Liver (tissue), 9 donors: ENCODE data around the gene ATOH8. TPM values are rescaled to one million over a fixed set of nuclear protein-coding genes. Genes with fewer than 3 reads are reported as not detected.

Experiments used
- DNase-seq: peaks from one replicate; pipeline ENCODE4 v3.0.0-alpha.2; 2017; ENCODE audit warnings: low spot score
- H3K27ac ChIP-seq, 2 donors: one replicate each; pipeline ENCODE4 v1.7.0; 2013; ENCODE audit warnings: inconsistent platforms in 2 of 2, low read length in 2 of 2, control low read depth in 1 of 2, low read depth in 1 of 2, mild to moderate bottlenecking in 1 of 2
- H3K27me3 ChIP-seq, 4 donors: one replicate each; pipeline versions ENCODE4 v1.6.1 to v1.7.0; 2013; ENCODE audit warnings: low read length in 3 of 4, inconsistent platforms in 1 of 4, mild to moderate bottlenecking in 1 of 4, moderate library complexity in 1 of 4; ENCODE audit not compliant: control insufficient read depth in 4 of 4, insufficient read depth in 4 of 4
- H3K36me3 ChIP-seq, 4 donors: one replicate each; pipeline versions ENCODE4 v1.6.1 to v1.7.0; 2013; ENCODE audit warnings: low read length in 3 of 4, mild to moderate bottlenecking in 3 of 4, low read depth in 1 of 4, moderate library complexity in 1 of 4; ENCODE audit not compliant: control insufficient read depth in 4 of 4, insufficient read depth in 3 of 4
- H3K4me1 ChIP-seq, 4 donors: one replicate each; pipeline versions ENCODE4 v1.6.1 to v1.7.0; 2013; ENCODE audit warnings: low read length in 3 of 4, mild to moderate bottlenecking in 3 of 4, moderate library complexity in 1 of 4; ENCODE audit not compliant: control insufficient read depth in 4 of 4, insufficient read depth in 4 of 4
- H3K4me3 ChIP-seq, 3 donors: one replicate each; pipeline versions ENCODE4 v1.6.1 to v1.7.0; 2013; ENCODE audit warnings: low read length in 3 of 3, control low read depth in 1 of 3, low read depth in 1 of 3, mild to moderate bottlenecking in 1 of 3
- H3K9ac ChIP-seq, 2 donors: one replicate each; pipeline ENCODE4 v1.7.0; 2013; ENCODE audit warnings: low read length in 2 of 2, mild to moderate bottlenecking in 2 of 2, moderate library complexity in 2 of 2, control low read depth in 1 of 2, low read depth in 1 of 2
- H3K9me3 ChIP-seq, 4 donors: one replicate each; pipeline versions ENCODE4 v1.6.1 to v1.7.0; 2013; ENCODE audit warnings: low read length in 3 of 4; ENCODE audit not compliant: control insufficient read depth in 4 of 4
- EGR1 ChIP-seq, 2 donors: IDR thresholded peaks; 2 replicates each; pipeline ENCODE4 v1.6.1; 2016 to 2018; ENCODE audit warnings: antibody characterized with exemption in 2 of 2, low read depth in 2 of 2
- FOXA1 ChIP-seq: IDR thresholded peaks from 2 replicates; pipeline ENCODE4 v1.6.1; 2016; ENCODE audit warnings: antibody characterized with exemption
- FOXA2 ChIP-seq: IDR thresholded peaks from 2 replicates; pipeline ENCODE4 v1.6.1; 2016; ENCODE audit warnings: antibody characterized with exemption
- GABPA ChIP-seq, 2 donors: IDR thresholded peaks in 1 of 2; conservative IDR thresholded peaks in 1 of 2; 2 replicates each; pipeline ENCODE4 v1.6.1; 2016; ENCODE audit warnings: antibody characterized with exemption in 2 of 2, mild to moderate bottlenecking in 1 of 2, moderate library complexity in 1 of 2
- HNF4A ChIP-seq, 2 donors: conservative IDR thresholded peaks; 2 replicates each; pipeline ENCODE4 v1.6.1; 2016; ENCODE audit warnings: antibody characterized with exemption in 2 of 2, mild to moderate bottlenecking in 2 of 2
- HNF4G ChIP-seq: IDR thresholded peaks from 2 replicates; pipeline ENCODE4 v1.6.1; 2016; ENCODE audit warnings: antibody characterized with exemption
- JUND ChIP-seq, 2 donors: IDR thresholded peaks; 2 replicates each; pipeline ENCODE4 v1.6.1; 2016; ENCODE audit warnings: antibody characterized with exemption in 2 of 2
- NR2F2 ChIP-seq: IDR thresholded peaks from 2 replicates; pipeline ENCODE4 v1.6.1; 2016; ENCODE audit warnings: antibody characterized with exemption
- RAD21 ChIP-seq, 2 donors: IDR thresholded peaks; 2 replicates each; pipeline ENCODE4 v1.6.1; 2016; ENCODE audit warnings: antibody characterized with exemption in 2 of 2, mild to moderate bottlenecking in 2 of 2
- RXRA ChIP-seq, 2 donors: IDR thresholded peaks; 2 replicates each; pipeline ENCODE4 v1.6.1; 2017 to 2018; ENCODE audit warnings: antibody characterized with exemption in 2 of 2, mild to moderate bottlenecking in 1 of 2
- SP1 ChIP-seq: IDR thresholded peaks from 2 replicates; pipeline ENCODE4 v1.6.1; 2018; ENCODE audit warnings: antibody characterized with exemption, mild to moderate bottlenecking
- TAF1 ChIP-seq: conservative IDR thresholded peaks from 2 replicates; pipeline ENCODE4 v1.6.1; 2016; ENCODE audit warnings: antibody characterized with exemption, mild to moderate bottlenecking
- YY1 ChIP-seq: IDR thresholded peaks from 2 replicates; pipeline ENCODE4 v1.6.1; 2016; ENCODE audit warnings: antibody characterized with exemption, mild to moderate bottlenecking
- WGBS: extraction: QIAGEN DNeasy Blood & Tissue Kit; methylation state at CpG from one replicate; pipeline ENCODE4 v1.1.7; 2013; 5-methylcytosine and 5-hydroxymethylcytosine counted together
- polyA plus RNA-seq, 2 donors: library from polyadenylated mRNA; stranded (reverse) in 1 of 2; unstranded in 1 of 2; fragments of 200-250 nt in 1 of 2; fragments of >200 nt in 1 of 2; fragmentation: Nextera tagmentation in 1 of 2; extraction: Ambion mirVana in 1 of 2; gene quantifications; one replicate each; pipeline versions ENCODE4 v1.2.1 to v1.2.3, GENCODE V29; 2013 to 2015
- total RNA-seq, 2 donors: library from RNA; depleted of rRNA; stranded (reverse); fragments of >200 nt; gene quantifications; one replicate each; pipeline ENCODE4 v1.2.3, GENCODE V29; 2014
- TF ChIP-seq, protein P1 (sequence below): IDR thresholded peaks from 2 replicates; pipeline ENCODE4 v1.6.1; 2016; ENCODE audit warnings: antibody characterized with exemption, mild to moderate bottlenecking
- TF ChIP-seq, protein P2 (sequence below): fragments of 150-350 bp; IDR thresholded peaks from 2 replicates; pipeline ENCODE4 v1.5.1; 2017; ENCODE audit warnings: improper control_type of control experiment, low read depth, low read length; ENCODE audit not compliant: missing input control
- TF ChIP-seq, protein P3 (sequence below): IDR thresholded peaks from 2 replicates; pipeline ENCODE4 v1.6.1; 2016; ENCODE audit warnings: antibody characterized with exemption
- TF ChIP-seq, protein P4 (sequence below): IDR thresholded peaks from 2 replicates; pipeline ENCODE4 v1.6.1; 2016; ENCODE audit warnings: antibody characterized with exemption
- TF ChIP-seq, protein P5 (sequence below): IDR thresholded peaks from 2 replicates; pipeline ENCODE4 v1.6.1; 2016; ENCODE audit warnings: antibody characterized with exemption
- donor health status: healthy.
- donor health status: healthy.
- donor health status: healthy.
- donor health status: healthy.
- donor health status: healthy.

The ATOH8 gene
- total and polyA plus RNA-seq, 4 donors, result 0.33 to 37.7 (median 26.8) TPM

DNA sequence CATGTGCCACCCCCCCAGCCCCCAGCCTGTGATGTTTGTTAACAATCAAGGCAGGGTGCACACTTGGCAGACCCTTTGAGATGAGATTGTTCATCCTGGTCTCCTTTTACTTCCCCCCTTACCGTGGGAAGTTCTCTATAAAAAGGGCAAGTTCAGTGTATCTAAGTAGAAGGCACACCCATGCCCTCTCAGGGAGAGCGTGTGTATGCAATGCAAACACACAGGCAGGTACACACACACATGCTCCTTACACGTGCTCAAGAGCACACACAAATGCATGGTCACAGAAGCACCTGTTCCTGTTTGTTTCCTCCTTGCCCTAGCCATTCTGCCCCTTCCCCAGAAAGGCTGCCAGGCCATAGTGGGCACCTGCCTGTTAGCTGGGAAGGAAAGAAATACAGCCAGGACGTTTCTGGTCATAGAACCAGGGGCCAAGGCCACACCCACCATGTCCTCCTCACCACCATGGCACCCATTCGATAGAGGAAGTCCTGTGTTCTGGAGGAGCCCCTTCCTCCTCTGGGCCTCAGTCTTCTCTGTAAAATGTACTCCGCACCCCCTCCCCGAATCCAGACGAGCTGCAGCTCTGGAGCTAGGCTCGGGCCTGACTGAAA is 3.1 kb downstream of the ATOH8 start:
- H3K9ac ChIP-seq, result peak overlapping the region in 1 of 2 donors; percentile 96
- H3K9me3 ChIP-seq, result no peaks in the 10 kb centered on the region
- peaks cover 25 to 76% (median 49%) of the 10 kb centered on the region in 4 donors for H3K4me1 ChIP-seq
- no peak for DNase-seq
- peak overlapping the region; percentile 15 to 83 (median 81) for H3K4me3 ChIP-seq
- 57% methylated on average over 9 of the region's 9 CpGs for WGBS
- H3K36me3 ChIP-seq, result peaks cover 0 to 2% (median 0%) of the 10 kb centered on the region in 4 donors
- H3K27ac ChIP-seq, result peak overlapping the region; percentile 73 to 84
- no peaks in the 10 kb centered on the region for H3K27me3 ChIP-seq
- no peak for TF ChIP-seq JUND (IDR thresholded peaks at IDR 0.05)
- TF ChIP-seq FOXA2, result peak; percentile 83
- peak in 1 of 2 donors; percentile 87 for TF ChIP-seq RXRA (IDR thresholded peaks at IDR 0.05)
- TF ChIP-seq, protein P1, sequence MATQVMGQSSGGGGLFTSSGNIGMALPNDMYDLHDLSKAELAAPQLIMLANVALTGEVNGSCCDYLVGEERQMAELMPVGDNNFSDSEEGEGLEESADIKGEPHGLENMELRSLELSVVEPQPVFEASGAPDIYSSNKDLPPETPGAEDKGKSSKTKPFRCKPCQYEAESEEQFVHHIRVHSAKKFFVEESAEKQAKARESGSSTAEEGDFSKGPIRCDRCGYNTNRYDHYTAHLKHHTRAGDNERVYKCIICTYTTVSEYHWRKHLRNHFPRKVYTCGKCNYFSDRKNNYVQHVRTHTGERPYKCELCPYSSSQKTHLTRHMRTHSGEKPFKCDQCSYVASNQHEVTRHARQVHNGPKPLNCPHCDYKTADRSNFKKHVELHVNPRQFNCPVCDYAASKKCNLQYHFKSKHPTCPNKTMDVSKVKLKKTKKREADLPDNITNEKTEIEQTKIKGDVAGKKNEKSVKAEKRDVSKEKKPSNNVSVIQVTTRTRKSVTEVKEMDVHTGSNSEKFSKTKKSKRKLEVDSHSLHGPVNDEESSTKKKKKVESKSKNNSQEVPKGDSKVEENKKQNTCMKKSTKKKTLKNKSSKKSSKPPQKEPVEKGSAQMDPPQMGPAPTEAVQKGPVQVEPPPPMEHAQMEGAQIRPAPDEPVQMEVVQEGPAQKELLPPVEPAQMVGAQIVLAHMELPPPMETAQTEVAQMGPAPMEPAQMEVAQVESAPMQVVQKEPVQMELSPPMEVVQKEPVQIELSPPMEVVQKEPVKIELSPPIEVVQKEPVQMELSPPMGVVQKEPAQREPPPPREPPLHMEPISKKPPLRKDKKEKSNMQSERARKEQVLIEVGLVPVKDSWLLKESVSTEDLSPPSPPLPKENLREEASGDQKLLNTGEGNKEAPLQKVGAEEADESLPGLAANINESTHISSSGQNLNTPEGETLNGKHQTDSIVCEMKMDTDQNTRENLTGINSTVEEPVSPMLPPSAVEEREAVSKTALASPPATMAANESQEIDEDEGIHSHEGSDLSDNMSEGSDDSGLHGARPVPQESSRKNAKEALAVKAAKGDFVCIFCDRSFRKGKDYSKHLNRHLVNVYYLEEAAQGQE, result peak; percentile 35
- TF ChIP-seq, protein P2, sequence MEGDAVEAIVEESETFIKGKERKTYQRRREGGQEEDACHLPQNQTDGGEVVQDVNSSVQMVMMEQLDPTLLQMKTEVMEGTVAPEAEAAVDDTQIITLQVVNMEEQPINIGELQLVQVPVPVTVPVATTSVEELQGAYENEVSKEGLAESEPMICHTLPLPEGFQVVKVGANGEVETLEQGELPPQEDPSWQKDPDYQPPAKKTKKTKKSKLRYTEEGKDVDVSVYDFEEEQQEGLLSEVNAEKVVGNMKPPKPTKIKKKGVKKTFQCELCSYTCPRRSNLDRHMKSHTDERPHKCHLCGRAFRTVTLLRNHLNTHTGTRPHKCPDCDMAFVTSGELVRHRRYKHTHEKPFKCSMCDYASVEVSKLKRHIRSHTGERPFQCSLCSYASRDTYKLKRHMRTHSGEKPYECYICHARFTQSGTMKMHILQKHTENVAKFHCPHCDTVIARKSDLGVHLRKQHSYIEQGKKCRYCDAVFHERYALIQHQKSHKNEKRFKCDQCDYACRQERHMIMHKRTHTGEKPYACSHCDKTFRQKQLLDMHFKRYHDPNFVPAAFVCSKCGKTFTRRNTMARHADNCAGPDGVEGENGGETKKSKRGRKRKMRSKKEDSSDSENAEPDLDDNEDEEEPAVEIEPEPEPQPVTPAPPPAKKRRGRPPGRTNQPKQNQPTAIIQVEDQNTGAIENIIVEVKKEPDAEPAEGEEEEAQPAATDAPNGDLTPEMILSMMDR, result no peak
- no peak for TF ChIP-seq TAF1
- peak; percentile 61 for TF ChIP-seq SP1
- TF ChIP-seq HNF4G, result no peak
- TF ChIP-seq, protein P3, sequence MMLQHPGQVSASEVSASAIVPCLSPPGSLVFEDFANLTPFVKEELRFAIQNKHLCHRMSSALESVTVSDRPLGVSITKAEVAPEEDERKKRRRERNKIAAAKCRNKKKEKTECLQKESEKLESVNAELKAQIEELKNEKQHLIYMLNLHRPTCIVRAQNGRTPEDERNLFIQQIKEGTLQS, result no peak
- TF ChIP-seq, protein P4, sequence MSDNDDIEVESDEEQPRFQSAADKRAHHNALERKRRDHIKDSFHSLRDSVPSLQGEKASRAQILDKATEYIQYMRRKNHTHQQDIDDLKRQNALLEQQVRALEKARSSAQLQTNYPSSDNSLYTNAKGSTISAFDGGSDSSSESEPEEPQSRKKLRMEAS, result peak; percentile 70
- TF ChIP-seq RAD21 (IDR thresholded peaks at IDR 0.05), result peak; percentile 14
- peak; percentile 29 for TF ChIP-seq YY1
- TF ChIP-seq FOXA1, result peak; percentile 94
- TF ChIP-seq NR2F2, result no peak
- TF ChIP-seq HNF4A (conservative IDR thresholded peaks at IDR 0.05), result peak; percentile 34 to 74
- TF ChIP-seq, protein P5, sequence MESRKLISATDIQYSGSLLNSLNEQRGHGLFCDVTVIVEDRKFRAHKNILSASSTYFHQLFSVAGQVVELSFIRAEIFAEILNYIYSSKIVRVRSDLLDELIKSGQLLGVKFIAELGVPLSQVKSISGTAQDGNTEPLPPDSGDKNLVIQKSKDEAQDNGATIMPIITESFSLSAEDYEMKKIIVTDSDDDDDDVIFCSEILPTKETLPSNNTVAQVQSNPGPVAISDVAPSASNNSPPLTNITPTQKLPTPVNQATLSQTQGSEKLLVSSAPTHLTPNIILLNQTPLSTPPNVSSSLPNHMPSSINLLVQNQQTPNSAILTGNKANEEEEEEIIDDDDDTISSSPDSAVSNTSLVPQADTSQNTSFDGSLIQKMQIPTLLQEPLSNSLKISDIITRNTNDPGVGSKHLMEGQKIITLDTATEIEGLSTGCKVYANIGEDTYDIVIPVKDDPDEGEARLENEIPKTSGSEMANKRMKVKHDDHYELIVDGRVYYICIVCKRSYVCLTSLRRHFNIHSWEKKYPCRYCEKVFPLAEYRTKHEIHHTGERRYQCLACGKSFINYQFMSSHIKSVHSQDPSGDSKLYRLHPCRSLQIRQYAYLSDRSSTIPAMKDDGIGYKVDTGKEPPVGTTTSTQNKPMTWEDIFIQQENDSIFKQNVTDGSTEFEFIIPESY, result no peak
- TF ChIP-seq EGR1 (IDR thresholded peaks at IDR 0.05; ENCODE audit: low read depth in 2 of 2), result peak in 1 of 2 donors; percentile 17
- TF ChIP-seq GABPA (IDR thresholded peaks at IDR 0.05 in 1 of 2, conservative IDR thresholded peaks at IDR 0.05 in 1 of 2), result no peak
